ENCODE data around the gene WASHC4.

The WASHC4 gene

DNA sequence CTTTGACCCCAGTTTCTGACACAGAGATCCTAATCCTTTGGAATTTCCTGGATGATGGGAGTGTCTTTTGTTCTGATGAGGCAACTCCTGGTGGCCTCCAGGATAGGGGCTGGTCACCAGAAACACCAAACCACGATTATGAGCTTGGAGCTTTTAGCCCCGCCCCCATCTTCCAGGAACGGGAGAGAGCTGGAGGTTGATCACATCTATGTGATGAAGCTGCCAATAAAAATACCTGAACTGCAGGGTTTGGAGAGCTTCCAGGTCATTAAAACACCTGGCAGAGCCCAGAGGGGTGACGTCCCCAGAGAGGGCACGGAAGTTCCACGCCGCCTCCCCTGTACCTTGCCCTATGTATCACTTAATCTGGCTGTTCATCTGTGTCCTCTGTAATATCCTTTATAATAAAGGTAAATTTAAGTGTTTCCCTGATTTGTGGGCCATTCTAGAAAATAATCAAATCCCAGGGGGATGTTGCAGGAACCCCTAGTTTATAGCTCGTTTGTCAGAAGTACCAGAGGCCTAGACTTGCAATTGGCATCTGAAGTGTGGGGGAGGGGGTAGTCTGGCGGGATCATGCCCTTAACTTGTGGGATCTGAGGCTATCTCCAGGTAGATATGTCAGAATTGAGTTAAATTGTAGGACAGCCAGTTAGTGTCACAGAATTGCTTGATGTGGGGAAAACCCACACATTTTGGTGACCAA lies 107.3 kb downstream of the WASHC4 start:
- DNase-seq, result no peak

DNA sequence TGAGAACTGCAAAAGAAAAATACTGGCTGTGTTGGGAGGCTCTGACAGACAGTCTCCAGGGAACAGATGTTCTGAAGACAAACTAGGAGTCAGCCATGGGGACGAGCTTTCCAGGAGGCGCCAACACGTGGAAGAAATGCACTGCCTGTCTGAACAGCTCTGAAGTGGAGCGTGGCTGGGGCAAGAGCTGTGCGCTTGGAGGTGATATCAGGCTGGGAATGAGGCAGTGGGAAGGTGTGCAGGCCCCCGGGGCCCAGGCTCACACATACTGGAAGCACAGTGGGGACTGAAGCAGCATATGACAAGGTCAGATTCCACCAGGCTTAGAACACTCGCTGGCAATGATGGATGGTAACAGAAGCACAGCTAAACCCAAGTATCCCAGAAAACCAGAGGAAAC lies 110.9 kb downstream of the WASHC4 start:
- no peak for DNase-seq

Data from midbrain (tissue), 1 donor.